PC-9 (cell line): ENCODE results near the gene SYNJ2. TPM values are rescaled to one million over a fixed set of nuclear protein-coding genes. Genes with fewer than 3 reads are reported as not detected.

Source experiments
- BruUV-seq: library from RNA; stranded (reverse); fragments of 400-500 nt; replicated peaks from 2 replicates; lab custom pipeline; 2021; lab: Mats Ljungman, UMichigan
- CTCF ChIA-PET: fragments of 300-600 bp; sonication (Branson Sonifier 250); formaldehyde crosslinking; loops from one replicate; lab custom pipeline; 2022; ENCODE audit warnings: antibody characterized with exemption; lab: Charles Lee
- POLR2A ChIA-PET: fragments of 300-600 bp; sonication (Branson Sonifier 250); formaldehyde crosslinking; loops from one replicate; lab custom pipeline; 2022; ENCODE audit warnings: antibody characterized with exemption; ENCODE audit not compliant: unreplicated experiment; lab: Charles Lee
- DNase-seq, 2 experiments: peaks; one replicate each; pipeline versions ENCODE4 v3.0.0 to v3.0.0-alpha.2; 2015 to 2022; ENCODE audit warnings: mixed read lengths in 1 of 2
- H2AFZ ChIP-seq: fragments of 200-600 bp; sonication (generic); 2 replicates; pipeline ENCODE4 v1.8.1; 2017; ENCODE audit warnings: antibody characterized with exemption
- H3F3A ChIP-seq: fragments of 200-600 bp; sonication (generic); 2 replicates; pipeline ENCODE4 v1.8.1; 2017; ENCODE audit warnings: antibody characterized with exemption, mild to moderate bottlenecking, low read depth; ENCODE audit not compliant: insufficient read depth
- H3K27ac ChIP-seq: fragments of 200-600 bp; sonication (generic); 2 replicates; pipeline ENCODE4 v1.6.1; 2016; ENCODE audit warnings: mixed run types
- H3K27me3 ChIP-seq: fragments of 200-600 bp; sonication (generic); 2 replicates; pipeline ENCODE4 v1.6.1; 2016; ENCODE audit warnings: low read depth, mixed run types; ENCODE audit not compliant: insufficient read depth
- H3K36me3 ChIP-seq: fragments of 200-600 bp; sonication (generic); 2 replicates; pipeline ENCODE4 v1.6.1; 2016; ENCODE audit warnings: low read depth, mixed run types
- H3K4me1 ChIP-seq: fragments of 200-600 bp; sonication (generic); replicated peaks from 2 replicates; pipeline ENCODE4 v1.6.1; 2016; ENCODE audit warnings: mixed run types; ENCODE audit not compliant: insufficient read depth
- H3K4me2 ChIP-seq: fragments of 200-600 bp; sonication (generic); 2 replicates; pipeline ENCODE4 v1.6.1; 2017; ENCODE audit warnings: mixed run types
- H3K4me3 ChIP-seq: fragments of 200-600 bp; sonication (generic); 2 replicates; pipeline ENCODE4 v1.6.1; 2016; ENCODE audit warnings: mixed run types
- H3K79me2 ChIP-seq: fragments of 200-600 bp; sonication (generic); 2 replicates; pipeline ENCODE4 v1.6.1; 2017; ENCODE audit warnings: low read depth, mixed run types
- H3K9me2 ChIP-seq: fragments of 200-600 bp; sonication (generic); 2 replicates; pipeline ENCODE4 v1.8.1; 2017; ENCODE audit warnings: mild to moderate bottlenecking; ENCODE audit not compliant: insufficient read depth
- H3K9me3 ChIP-seq: fragments of 200-600 bp; sonication (generic); 2 replicates; pipeline ENCODE4 v1.8.1; 2016; ENCODE audit warnings: low read depth; ENCODE audit not compliant: insufficient read depth
- H4K20me1 ChIP-seq: fragments of 200-600 bp; sonication (generic); 2 replicates; pipeline ENCODE4 v1.8.1; 2017; ENCODE audit not compliant: insufficient read depth
- EZH2 ChIP-seq: fragments of 200-600 bp; sonication (generic); IDR thresholded peaks from 2 replicates; pipeline ENCODE4 v1.8.0; 2017; ENCODE audit warnings: antibody characterized with exemption, low read depth
- intact Hi-C: fragments of 100-400 bp; cut with micrococcal nuclease; formaldehyde crosslinking; loops from one replicate; pipeline ENCODE4 v1.10.0; 2022; ENCODE audit not compliant: unreplicated experiment
- total RNA-seq: library from RNA; stranded (reverse); gene quantifications from 2 replicates; pipeline ENCODE4 v1.2.3, GENCODE V29; 2021
- TF ChIP-seq, protein P1 (sequence below): fragments of 200-600 bp; sonication (generic); conservative IDR thresholded peaks from 2 replicates; pipeline ENCODE4 v1.6.1; 2017; ENCODE audit warnings: mixed run types, antibody characterized with exemption, mild to moderate bottlenecking, moderate library complexity

The SYNJ2 gene
- total RNA-seq, 1 experiment from 2014 or later, result 30.3 TPM

DNA sequence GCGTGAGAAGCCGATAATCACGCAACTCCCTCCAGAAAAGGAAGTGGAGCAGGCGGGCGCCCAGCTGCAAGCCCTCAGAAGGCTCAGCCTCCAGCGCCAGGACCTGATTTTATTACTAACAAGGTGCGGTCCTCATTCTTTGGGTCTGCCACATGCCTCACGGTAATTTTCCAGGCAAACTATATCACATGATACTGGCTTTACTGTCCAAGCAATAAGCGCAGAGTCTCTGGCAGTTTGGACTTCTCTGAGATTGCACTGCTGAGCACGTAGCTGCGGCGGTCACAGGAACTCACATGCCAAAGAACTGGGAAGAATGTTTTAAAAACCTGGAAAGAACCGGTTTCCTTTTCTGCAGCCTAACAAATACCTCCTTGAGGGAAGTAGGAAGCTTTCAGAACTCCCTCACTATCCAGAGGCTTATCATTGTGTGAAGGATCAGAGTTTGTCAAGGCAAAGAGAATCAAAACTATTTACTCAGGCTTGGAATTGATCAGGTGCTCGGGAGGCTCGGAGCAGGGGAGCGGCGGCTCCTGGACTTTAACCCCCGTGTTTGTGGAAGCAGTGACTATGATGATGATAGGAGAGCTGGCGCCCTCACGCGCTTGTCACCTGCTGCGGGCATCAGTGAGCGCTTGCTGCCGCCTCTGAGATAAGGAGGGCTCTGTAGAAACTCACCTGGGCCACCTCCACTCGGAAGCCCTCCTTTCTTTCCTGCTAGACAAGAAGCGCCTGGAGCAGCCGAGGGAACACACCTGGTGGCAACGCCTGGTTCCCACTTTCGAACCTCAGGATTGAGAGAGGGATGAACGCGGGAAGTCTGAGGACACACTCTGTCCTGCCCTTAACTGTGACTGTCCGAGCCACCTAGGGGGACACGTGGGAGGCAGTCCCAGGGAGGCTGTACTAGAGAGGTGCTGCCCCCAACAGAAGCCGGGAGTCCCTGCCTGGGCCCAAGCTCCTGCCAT lies 27.2 kb upstream of the SYNJ2 start:
- Histone ChIP-seq H4K20me1 (no peaks in the 10 kb centered on the region), H3K4me1 (no peaks in the 10 kb centered on the region), H3F3A (0 out of 2 replicates have a peak, but pooled peaks cover 3% of the 10 kb centered on the region), H3K9me3 (peaks cover 21% of the 10 kb centered on the region; the same call in 1 of the 2 replicates), H3K4me3 (no peak overlapping the region), H3K36me3 (no peaks in the 10 kb centered on the region), H3K27me3 (no peaks in the 10 kb centered on the region), H3K27ac (no peak overlapping the region), H2AFZ (no peak overlapping the region), H3K9me2 (no peaks in the 10 kb centered on the region), H3K4me2 (no peak overlapping the region), H3K79me2 (no peaks in the 10 kb centered on the region)
- peak in 1 of 2 experiments; percentile 23 for DNase-seq
- ChIA-PET CTCF (no interaction called here), POLR2A (no interaction called here)
- intact Hi-C loops, result no loop called here
- TF ChIP-seq, protein P1, sequence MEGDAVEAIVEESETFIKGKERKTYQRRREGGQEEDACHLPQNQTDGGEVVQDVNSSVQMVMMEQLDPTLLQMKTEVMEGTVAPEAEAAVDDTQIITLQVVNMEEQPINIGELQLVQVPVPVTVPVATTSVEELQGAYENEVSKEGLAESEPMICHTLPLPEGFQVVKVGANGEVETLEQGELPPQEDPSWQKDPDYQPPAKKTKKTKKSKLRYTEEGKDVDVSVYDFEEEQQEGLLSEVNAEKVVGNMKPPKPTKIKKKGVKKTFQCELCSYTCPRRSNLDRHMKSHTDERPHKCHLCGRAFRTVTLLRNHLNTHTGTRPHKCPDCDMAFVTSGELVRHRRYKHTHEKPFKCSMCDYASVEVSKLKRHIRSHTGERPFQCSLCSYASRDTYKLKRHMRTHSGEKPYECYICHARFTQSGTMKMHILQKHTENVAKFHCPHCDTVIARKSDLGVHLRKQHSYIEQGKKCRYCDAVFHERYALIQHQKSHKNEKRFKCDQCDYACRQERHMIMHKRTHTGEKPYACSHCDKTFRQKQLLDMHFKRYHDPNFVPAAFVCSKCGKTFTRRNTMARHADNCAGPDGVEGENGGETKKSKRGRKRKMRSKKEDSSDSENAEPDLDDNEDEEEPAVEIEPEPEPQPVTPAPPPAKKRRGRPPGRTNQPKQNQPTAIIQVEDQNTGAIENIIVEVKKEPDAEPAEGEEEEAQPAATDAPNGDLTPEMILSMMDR, result no peak
- TF ChIP-seq EZH2, result no peak
- BruUV-seq, result no TSS peak

DNA sequence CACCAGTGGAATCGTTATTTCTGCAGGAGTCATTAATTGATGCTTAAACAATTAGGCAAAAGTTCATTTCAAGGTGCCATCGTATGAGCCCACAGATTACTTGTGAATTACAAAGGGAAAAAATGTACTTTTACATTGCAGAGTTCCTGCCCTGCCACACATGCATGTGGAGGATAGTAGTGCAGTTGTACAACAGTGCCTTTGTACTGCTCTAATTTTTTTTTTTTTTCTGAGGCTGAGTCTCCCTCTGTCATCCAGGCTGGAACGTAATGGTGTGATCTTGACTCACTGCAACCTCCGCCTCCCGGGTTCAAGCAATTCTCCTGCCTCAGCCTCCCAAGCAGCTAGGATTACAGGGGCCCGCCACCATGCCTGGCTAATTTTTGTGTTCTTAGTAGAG lies 26.0 kb upstream of the SYNJ2 start:
- TF ChIP-seq, protein P1, result no peak
- TF ChIP-seq EZH2, result no peak
- CTCF ChIA-PET, result no interaction called here
- no peaks in the 10 kb centered on the region for H3K4me1 ChIP-seq
- peaks cover 18% of the 10 kb centered on the region; the same call in 1 of the 2 replicates for H3K9me3 ChIP-seq
- no peaks in the 10 kb centered on the region for H4K20me1 ChIP-seq
- no peaks in the 10 kb centered on the region for H3K27me3 ChIP-seq
- intact Hi-C loops, result no loop called here
- H3K27ac ChIP-seq, result no peak overlapping the region
- H3K9me2 ChIP-seq, result no peaks in the 10 kb centered on the region
- no peak for DNase-seq
- no peak overlapping the region for H3K4me2 ChIP-seq
- no peak overlapping the region for H2AFZ ChIP-seq
- H3K79me2 ChIP-seq, result no peaks in the 10 kb centered on the region
- no TSS peak for BruUV-seq
- no peak overlapping the region for H3K4me3 ChIP-seq
- 0 out of 2 replicates have a peak, but pooled peaks cover 3% of the 10 kb centered on the region for H3F3A ChIP-seq
- H3K36me3 ChIP-seq, result no peaks in the 10 kb centered on the region
- POLR2A ChIA-PET, result no interaction called here

- Histone ChIP-seq H3K27me3 (no peaks in the 10 kb centered on the region), H3K36me3 (no peaks in the 10 kb centered on the region), H3K9me2 (no peaks in the 10 kb centered on the region), H3K4me1 (no peaks in the 10 kb centered on the region), H3K27ac (no peak overlapping the region), H3K4me2 (no peak overlapping the region), H3K79me2 (no peaks in the 10 kb centered on the region), H2AFZ (no peak overlapping the region), H4K20me1 (no peaks in the 10 kb centered on the region), H3K4me3 (no peak overlapping the region), H3F3A (no peaks in the 10 kb centered on the region), H3K9me3 (peaks cover 17% of the 10 kb centered on the region; the same call in 1 of the 2 replicates)
- CTCF ChIA-PET, result no interaction called here
- DNase-seq, result no peak
- intact Hi-C loops, result no loop called here
- TF ChIP-seq EZH2, result no peak
- no TSS peak for BruUV-seq
- POLR2A ChIA-PET, result no interaction called here
Measured at GRCh38 chr6:157956171-157956730, 25.4 kb upstream of the SYNJ2 start.
